Glomerular visceral epithelial cell (primary cell): ENCODE measurements around the gene KLK15.

Experiments used
- DNase-seq: peaks from one replicate; pipeline ENCODE4 v3.0.0-alpha.2; 2016; ENCODE audit errors: extremely low spot score

The KLK15 gene

DNA sequence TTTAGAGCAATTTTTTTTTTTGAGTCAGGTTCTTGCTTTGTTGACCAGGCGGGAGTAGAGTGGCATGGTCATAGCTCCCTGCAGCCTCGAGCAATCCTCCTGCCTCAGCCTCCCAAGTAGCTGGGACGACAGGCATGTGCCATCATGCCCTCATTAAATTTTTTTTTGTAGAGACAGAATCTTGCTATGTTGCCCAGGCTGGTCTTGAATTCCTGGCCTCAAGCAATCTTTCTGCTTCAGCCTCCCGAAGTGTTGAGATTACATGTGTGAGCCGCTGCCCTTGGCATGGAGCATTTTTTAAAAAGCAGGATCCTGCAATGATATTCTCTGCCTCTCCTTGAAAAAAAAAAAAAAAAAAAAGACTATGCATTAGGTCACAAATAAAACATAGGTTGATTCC, 57.2 kb downstream of the KLK15 start:
- DNase-seq: no peak
